ENCODE measurements around the gene YWHAQ.

DNA sequence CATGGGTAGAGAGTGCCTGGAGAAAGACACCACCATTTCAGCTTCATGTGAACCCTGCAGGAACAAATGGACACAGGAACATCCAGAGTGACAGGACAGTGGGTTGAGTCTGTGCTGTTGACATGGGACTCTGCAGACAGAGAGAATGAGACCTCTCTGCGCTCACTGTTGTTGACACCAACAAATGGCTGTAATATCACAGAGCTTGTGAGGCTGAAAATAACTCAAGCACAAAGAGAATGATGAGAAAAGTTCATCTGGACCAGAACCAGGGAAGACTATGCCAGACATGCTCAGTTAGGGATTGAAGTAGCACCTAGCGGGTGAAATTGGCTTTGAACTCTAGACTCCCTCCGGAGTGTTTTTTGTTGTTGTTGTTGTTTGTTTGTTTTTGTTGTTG lies 37.0 kb upstream of the YWHAQ start:
- TF ChIP-seq, protein P1, sequence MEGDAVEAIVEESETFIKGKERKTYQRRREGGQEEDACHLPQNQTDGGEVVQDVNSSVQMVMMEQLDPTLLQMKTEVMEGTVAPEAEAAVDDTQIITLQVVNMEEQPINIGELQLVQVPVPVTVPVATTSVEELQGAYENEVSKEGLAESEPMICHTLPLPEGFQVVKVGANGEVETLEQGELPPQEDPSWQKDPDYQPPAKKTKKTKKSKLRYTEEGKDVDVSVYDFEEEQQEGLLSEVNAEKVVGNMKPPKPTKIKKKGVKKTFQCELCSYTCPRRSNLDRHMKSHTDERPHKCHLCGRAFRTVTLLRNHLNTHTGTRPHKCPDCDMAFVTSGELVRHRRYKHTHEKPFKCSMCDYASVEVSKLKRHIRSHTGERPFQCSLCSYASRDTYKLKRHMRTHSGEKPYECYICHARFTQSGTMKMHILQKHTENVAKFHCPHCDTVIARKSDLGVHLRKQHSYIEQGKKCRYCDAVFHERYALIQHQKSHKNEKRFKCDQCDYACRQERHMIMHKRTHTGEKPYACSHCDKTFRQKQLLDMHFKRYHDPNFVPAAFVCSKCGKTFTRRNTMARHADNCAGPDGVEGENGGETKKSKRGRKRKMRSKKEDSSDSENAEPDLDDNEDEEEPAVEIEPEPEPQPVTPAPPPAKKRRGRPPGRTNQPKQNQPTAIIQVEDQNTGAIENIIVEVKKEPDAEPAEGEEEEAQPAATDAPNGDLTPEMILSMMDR (IDR thresholded peaks at IDR 0.05; ENCODE audit: insufficient read depth, low read depth, low read length), result no peak
- TF ChIP-seq EZH2 (IDR thresholded peaks at IDR 0.05; ENCODE audit: insufficient read depth, low read length), result no peak

All from astrocyte (in vitro differentiated cells and primary cell).